HK-2 (cell line): ENCODE measurements around the gene P2RX2.

Source experiments
- DNase-seq: peaks from one replicate; pipeline ENCODE4 v3.0.0-alpha.2; 2018; ENCODE audit not compliant: unreplicated experiment

Gene P2RX2

DNA sequence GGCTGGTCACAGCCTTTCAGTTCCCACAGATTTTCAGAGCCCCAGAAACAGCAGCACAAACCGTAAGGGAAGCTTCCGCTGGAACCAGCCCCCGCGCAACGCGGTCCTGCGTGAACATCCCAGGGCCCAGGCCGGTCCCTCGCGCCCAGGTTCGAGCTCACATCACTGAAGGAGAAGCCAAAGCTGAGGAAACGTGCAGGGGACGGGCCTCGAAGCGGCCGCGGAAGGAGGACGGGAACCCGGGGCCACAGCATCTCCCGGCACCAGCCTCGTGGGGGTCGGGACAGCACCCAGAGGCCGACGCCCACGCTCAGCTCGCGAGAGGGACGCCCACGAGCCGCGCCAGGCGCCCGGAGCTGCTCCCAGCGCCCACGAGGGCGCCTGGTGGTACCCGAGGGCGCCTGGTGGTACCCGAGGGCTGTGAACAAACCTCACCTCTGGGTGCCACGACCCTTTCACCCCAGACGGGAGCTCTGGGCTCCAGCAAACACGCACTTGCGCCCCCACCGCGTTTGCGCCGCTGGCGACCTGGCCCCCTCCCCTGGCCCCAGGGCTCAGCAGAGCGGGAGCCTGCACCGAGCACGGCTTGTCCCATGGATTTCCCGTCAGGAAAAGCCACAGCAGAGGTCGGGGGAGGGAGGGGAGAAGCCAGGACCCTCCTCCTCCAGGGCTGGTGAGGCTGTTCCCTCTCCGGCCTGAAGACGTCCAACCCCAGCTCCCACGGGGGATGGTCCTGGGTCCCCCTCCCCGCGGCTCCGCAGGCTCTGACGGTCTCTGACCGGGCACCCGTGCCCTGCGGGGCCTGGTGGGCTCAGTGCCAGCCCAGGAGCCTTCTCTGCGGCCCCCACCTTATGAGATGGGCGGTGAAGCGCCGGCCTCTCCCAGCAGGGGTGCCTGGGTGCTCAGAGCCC, 15.1 kb upstream of the P2RX2 start:
- no peak for DNase-seq

DNA sequence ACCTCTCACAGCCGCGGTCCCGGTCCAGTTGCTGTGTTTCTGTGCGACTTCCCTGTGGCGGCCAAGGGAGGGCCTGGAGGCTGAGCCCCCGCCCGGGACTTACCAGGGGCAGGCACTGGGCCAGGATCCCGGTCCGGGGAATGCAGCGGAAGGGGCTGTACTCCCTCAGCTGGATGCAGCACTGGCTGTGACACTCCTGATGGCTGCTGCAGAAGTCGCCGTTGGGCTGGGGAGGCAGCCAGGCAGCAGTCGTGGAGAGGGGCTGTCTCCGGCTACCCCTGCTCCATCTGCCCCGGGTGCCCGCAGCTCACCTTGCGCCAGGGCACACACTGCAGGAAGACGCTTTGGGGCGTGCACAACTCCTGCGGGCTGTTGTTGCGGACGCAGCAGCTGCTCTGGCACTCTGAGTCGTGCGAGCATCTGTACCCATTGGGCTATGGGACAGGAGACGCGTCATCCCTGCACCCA, 14.4 kb upstream of the P2RX2 start:
- DNase-seq, result no peak

DNA sequence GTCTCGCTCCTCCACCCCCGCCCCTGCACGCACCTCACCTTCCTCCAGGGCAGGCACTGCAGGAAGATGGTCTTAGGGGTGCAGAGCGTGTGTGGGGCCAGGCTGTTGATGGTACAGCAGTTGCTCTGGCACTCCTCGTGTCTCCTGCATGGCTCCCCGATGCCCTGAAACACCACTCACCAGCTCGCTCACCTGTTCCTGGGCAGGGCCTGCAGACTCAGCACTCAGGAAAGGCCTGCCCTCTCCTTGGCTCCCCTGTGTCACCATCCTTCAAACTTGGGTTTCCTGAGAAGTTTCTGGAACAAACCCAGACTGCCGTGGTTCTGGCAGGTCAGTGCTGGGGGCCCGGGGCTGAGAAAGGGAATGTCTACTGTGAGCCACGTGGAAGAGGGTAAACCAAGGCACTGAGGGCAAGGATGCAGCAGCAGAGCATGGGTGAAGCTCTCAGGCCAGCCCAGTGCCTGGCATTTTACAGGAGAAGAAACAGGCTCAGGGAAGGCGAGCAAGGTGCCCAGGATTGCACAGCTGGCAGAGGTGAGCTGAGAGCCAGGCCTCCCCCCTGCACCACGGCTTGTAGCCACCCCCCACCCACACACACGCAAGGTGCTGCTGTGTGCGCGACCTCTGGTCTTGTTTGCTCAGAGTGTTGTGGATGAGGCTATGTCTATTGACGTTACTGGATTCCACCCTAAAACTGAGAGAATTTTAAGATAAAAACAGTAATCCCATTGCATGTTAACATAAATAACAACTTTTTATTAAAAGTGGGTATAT, 13.7 kb upstream of the P2RX2 start:
- no peak for DNase-seq

DNA sequence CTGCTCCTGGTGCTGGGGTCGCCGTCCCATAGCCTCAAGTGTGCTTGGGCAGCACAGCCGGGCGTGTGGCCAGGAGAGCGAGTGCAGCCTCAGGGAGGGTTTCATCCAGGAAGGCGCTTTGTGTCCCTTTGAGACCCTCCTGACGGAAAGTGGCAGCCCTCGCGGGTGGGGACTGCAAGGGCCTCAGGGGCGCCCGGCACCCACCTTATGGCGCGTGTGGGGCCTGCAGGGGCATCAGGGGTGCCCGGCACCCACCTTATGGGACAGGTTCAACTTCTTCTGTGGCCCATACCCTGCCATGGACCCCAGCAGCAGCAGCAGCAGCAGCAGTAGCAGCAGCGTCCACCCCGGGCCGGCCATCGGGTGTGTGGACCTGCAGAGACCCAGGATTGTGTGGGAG, 12.7 kb upstream of the P2RX2 start:
- DNase-seq, result no peak

DNA sequence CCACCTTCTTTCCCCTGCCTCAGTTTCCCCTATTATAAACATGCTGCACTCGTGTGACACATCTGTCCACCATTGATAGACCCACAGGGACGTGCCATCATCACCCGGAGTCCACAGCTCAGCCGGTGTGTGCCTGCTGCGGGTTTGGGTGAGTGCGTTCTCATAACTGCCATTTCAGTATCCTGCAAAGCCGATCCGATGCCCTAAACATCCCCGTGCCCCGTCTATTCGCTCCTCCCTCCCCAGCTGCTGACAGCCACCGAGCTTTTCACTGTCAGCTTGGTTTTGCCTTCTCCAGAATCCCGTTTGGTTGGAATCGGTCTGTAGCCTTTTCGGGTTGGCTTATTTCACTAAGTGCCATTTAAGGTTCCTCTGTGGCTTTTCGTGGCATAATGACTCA, 12.1 kb upstream of the P2RX2 start:
- no peak for DNase-seq

DNA sequence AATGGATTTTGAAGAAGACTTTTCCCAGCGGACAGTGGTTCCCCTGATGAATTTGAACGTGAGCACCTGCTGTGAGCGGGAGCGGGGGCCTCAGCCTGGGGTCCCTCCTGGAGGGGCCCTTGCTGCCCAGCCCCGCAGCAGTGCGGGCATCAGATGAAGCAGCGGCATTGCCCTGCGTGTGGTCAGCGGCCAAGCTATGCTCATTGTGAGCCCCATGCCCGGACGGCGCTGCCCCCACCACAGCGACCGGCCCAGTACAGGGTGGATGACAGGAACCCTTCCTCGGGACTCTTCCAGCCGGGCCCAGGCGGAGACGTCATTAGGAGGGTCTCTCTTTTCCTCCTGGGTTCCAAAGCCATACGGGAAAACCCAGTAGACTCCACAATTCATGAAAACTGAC, 11.6 kb upstream of the P2RX2 start:
- DNase-seq, result no peak

DNA sequence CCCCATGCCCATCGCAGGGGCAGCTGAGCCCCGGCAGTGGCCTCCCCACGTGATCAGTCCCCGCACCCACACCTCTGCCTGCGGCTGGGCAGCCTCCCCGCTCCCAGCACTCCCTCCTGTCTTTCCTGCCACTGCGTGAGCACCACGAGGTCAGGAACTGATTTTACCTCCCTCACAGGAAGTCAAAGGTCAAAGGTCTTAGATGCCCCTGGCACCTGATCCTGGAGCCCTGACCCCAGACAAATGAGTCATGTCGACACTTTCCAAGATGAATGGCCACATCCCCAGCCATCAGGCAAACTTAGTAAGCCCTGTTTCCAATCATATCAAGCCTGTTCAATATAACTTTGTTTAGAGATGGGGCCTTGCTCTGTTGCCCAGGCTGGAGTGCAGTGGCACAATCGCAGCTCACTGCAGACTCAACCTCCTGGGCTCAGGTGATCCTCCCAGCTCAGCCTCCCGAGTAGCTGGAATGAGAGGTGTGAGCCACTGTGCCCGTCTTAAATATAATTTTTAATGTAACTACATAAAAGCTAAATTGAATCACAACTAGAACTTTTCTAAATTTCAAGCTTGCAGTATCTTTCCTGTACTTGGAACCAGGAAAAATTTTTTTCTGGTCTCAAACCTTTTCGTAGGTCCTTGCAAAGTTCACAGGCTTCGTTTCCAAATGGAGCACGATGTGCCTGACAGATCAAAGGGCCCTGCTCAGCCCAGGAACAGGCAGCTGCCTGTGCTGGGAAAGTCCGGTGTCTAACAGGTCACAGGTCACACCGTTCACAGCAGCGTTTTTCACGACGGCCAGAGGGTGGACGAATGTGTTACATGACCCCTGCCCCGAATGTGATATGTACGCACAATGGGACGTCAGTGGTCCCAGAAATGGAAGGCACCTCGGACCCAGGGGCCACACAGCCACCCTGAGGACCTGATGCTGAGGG, 10.1 kb upstream of the P2RX2 start:
- DNase-seq, result no peak

DNA sequence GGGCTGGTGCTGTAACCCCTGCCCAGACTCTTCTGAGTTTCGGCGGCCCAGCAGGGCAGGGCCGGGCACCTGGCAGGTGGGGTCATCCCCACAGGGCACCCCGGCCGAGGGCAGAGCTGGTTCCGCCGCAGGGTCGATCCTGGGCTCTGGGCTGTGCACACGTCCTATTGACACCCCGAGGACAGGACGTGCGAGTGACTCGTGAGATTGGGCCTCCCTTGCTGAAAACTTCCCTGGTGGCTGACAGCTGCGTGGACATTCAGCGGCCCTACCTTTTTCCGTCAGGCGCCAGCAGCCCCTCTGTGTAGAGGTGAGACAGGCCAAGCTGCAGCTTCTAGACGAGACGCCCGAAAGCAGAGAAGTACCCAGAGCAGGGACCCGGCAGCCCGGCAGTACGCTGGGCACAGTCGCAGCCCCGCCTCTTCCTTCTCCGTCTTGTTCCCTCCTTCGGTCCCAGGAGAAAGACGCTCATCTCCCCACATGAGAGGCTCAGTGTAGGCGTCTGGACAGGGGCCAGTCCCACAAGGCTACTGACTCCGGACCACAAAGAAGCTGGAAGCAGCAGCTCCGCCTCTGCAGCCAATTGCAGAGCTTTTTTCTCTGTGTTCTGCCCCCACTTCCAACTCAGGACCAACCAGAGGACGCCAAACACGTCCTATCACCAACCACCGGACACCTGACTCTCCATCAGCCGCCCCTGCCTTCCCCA, 8.4 kb upstream of the P2RX2 start, which contains the start of gene LRCOL1:
TSS of gene LRCOL1 (minus strand) at position 532 of the 709 bp plus-strand sequence. CDS start 4,331 bp downstream, outside the sequence.
- DNase-seq, result no peak

DNA sequence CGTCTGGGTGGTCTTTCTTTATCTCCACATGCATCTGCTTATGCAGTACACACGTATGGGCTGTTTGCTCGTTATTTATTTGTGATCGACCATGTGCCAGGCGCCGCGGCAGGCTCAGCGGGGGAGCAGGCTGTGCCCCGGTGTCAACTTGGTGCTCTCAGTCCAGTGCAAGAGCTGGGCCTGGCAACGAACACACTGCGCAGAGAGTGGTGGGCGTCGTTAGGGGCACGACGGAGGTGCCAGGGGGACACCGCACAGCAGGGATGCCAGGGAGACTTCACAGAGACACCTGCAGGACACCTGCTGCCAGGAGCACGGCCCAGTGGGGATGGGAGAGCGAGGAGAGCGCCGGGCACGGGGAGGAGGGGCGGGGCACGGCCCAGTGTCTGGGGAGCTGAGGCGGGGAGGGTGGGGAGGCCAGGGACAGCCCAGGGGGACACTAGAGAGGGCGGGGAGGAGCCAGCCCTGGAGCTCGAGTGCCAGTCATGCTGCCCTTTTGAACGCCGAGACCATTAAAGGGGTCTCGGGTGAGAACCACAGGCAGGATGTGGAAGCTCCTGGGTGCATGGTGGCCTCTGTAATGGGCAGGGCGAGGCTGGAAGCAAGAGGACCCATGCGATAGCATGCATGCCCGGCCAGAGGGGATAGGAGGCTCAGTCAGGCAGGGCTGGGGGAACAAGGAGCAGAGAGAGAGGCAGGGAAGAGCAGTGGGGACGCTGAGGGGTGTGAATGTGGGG, 7.5 kb upstream of the P2RX2 start:
- DNase-seq, result no peak

DNA sequence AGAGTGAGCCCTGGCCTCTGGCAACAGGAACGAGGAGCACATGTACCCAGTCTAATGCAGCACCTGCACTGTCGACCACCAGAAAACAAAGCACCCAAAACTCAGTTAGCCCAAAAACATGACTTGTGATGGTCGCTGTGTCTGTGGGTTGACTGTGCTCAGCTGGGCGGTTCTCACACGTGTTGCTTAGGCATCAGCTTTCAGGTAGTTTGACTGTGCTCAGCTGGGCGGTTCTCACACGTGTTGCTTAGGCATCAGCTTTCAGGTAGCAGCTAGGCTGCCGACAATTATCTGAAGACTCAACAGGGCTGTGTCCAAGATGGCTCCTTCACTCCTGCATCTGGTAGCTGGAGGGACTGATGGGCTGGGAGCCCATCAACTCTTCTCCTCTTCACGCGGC, 7.0 kb upstream of the P2RX2 start:
- DNase-seq, result no peak

DNA sequence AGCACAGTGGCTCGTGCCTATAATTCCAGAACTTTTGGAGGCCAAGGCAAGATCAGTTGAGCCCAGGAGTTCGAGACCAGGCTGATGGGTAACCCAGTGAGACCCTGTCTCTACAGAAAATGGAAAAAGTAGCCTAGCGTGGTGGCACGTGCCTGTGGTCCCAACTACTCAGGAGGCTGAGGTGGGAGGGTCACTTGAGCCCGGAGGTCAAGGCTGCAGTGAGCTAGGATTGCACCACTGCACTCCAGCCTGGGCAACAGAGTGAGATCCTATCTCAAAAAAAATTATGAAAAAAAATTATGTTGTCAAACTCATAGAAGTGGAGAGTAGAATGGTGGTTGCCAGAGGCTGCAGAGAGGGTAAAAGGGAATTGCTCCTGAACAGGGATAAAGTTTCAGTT, 4.5 kb upstream of the P2RX2 start:
- DNase-seq, result no peak

DNA sequence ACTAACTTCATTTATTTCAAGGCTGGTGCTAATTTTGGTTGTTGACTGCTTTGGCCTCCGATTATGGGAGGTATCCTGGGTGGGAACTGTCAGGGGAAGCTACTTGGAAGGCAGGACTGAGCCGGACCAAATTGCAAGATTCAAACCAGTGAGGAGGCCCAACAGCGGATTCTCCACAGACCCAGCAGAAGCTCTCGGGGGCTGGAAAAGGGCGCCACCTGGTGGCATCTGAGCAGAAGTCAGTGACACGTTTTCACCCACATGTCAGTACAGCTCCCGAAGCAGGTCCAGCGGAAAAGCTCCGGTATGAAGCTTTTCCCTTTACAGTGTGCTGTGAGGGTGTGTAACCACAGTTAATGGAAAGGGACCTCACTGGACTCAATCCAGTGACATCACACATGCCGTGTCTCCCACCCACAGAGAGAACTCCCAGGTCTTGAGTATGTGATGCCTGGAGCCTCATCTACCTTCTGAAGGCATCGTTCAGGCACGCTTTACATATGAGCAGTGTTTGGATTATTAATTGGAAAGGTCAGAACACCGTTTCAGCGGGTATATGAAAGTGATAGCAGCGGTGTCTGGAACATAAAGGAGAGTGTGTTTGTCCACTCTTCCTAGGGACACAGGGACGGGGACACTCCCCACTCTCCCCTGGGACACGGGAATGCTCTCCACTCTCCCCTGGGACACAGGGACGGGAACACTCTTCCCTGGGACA, 3.6 kb upstream of the P2RX2 start:
- DNase-seq, result peak; percentile 77

DNA sequence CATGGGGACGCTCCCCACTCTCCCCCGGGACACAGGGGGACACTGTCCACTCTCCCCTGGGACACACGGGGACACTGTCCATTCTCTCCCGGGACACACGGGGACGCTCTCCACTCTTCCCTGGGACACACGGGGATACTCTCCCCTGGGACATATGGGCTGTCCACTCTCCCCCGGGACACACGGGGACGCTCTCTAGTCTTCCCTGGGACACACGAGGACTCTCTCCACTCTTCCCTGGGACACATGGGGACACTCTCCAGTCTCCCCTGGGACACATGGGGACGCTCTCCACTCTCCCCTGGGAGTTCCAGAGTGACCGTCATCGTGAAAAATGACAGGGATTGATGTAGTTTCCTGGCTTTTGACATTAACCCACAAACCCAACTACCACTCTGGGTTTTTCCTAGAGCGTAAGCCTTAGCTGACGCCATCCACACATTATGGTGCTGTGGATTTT, 3.0 kb upstream of the P2RX2 start:
- no peak for DNase-seq

DNA sequence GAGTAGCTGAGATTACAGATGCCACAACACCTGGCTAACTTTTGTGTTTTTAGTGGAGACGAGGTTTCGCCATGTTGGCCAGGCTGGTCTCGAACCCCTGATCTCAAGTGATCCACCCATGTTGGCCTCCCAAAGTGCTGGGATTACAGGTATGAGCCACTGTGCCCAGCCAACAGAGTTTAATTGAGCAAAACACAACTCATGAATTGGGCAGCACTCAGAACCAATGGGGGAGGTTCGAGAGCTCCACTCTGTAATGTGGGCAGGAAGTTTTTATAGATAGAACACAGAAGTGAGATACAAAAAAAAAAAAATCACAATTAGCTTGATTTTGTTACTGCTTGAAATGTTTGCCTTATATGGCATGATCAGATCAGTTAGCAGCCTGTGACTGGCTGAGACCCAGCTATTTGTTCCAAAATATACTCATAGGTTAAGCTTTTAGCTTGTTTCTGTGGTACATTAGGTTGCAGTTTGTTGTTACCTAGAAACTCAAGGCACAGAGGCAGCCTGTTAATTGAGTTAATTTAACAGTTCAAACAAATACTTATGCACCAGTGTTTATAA, 1.4 kb upstream of the P2RX2 start:
- no peak for DNase-seq

DNA sequence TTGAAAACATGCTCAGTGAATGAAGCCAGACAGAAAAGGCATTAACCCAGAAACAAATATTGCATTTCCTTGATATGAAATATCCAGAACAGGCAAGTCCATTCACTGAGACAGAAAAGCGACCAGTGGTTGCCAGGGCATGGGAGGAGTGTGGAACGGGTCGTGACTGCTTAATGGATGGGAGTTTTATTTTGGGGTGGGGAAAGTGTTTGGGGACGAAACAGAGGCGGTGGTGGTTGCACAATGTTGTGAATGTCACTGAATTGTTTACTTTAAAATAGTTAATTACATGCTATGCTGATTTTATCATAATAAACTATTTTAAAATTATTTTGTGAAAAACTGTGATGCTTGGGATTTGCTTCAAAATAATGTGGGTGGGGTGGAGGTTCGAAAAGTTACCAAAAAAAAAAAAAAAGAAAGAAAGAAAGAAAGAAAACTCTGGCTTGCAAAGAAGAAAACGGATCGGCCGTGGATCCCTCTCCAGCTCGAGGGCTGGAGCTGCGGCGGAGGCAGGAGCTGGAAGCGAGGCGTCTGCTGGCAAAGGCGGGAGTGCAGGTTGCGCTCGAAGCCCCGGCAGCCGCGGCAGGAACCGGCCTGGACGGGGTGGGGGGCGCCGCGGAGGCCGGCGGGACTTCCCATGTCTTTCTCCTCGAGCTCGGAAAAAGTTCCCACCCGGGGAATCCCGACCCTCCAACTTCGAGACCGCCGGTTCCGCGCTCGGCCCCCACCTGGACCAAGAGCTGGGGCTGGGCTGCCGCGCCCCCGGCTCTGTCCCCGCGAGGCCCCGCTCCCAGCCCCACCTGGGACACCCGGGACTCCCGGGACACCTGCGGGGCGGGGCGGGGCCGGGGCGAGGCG, 524 bp upstream of the P2RX2 start:
- DNase-seq, result no peak

DNA sequence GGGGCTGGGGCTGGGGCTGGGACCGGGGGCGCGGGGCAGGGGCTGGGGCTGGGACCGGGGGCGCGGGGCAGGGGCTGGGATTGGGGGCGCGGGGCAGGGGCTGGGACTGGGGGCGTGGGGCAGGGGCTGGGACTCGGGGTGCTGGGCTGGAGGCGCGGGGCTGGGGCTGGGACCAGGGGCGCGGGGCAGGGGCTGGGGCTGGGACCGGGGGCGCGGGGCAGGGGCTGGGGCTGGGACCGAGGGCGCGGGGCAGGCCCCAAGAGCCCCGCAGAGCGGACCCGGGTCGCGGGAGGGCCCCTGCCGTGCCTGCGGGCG, 452 bp downstream of the P2RX2 start:
- DNase-seq, result no peak

DNA sequence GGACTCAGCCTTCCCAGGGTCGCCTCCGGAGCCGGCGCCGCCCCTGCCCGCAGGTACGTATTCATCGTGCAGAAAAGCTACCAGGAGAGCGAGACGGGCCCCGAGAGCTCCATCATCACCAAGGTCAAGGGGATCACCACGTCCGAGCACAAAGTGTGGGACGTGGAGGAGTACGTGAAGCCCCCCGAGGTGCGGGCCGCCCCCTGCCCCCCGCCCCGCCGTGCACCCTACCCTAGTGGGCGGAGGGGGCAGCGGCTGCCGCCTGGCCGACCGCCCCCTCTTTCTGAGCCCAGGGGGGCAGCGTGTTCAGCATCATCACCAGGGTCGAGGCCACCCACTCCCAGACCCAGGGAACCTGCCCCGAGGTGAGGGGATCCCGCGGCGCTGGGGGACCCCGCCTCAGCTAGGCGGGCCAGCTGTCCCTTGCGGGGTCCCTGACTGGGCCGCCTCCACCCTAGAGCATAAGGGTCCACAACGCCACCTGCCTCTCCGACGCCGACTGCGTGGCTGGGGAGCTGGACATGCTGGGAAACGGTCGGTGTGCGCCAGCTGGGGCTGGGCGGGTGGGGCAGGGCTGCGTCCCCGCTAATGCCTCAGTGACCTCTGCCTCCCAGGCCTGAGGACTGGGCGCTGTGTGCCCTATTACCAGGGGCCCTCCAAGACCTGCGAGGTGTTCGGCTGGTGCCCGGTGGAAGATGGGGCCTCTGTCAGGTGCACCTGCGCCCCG, 973 bp downstream of the P2RX2 start:
- DNase-seq, result no peak
